HG03439 (cell line): ENCODE data around the gene ROPN1.
"Not testable (repeated sequence)": the region's sequence is repeated elsewhere in the genome, so short reads cannot be mapped to it uniquely, and the experiment has no call there.

Experiments
- ATAC-seq: cut with Tn5 transposase; IDR thresholded peaks from one replicate; pipeline ENCODE4 v1.9.1; 2021; ENCODE audit warnings: mild to moderate bottlenecking, moderate library complexity; ENCODE audit not compliant: unreplicated experiment

ROPN1 gene

DNA sequence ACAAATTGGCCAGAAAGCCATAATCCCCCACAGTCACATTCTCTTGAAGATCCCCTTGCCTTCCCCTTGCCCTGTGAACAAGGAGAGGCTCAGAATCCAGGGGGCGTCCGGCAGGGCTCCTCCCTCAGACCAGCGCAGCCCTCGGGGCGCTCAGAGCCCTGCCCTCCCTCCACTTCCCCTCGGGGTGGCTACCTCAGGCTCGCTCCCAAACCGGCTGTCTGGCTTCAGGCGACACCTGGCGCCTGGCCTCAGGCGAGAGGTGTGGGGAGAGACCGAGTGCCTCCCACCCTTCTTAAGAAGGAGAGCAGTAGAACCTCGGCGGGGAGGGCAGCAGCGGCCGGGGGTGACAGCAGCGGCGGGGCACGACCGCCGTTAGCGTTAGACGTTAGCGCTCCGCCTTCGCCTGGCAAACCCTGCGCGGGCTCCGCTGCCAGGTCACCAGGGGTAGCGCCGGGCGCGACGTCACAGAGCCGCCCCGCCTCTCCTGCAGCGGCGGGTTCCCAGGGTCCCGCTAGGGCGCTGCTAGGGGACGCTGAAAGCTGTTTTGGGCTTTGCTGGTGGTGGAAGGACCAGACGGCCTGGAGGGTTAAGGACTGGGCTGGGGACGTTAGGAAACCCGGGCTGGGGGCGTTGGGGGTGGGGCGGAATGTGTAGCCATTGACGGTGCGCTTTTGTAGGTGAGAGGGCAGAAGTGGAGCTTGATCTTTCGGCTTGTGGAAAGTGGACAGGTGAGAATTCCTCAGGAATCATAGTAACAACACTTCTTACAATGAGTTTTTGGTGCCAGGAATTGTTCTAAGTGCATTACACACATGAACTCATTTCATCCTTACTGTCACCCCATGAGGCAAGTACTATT, at the start of gene ROPN1:
Gene ROPN1, minus strand, starts transcription at position 395 of the 859 bp plus-strand sequence. CDS start 11,643 bp downstream, outside the sequence.
- ATAC-seq: not testable (repeated sequence)

DNA sequence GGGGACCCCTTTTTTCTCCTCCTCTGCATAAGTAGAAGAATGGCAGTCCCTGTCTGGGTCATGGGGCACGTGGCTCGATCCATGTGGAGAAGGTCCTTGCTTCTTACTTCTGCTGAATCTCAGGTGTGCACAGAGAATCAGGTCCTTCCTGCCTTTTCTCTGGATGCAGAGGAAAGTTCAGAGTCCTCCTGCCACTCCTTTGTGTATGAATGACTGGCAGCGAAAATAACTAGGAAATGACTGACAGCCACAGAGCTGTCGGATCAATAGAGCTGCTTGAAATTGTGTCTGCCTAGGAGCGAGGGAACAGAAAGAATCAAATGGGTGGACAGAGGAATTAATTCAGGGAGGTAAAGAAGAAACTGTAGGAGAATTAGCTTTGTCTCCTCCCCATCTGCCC, 49.6 kb upstream of the ROPN1 start:
- no peak for ATAC-seq

DNA sequence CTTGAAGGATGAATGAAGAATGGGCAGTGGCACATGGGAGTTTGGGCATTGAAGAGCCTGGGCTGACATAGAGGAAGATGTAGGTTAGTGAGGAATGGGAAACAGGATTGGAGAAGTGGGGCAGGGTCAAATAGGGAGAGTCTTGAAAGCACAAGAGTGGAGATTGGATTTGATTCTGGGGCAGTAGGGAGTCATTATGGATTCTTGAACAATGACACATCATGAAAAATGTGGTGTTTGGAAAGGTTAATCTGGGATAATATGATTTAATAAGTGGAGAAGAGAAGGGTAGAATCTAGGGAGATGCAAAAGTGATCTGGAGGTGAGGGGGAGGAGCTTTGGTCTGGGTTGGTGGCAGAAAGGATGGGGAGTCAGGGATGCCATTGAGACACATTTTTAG, 45.4 kb upstream of the ROPN1 start:
- ATAC-seq: no peak

DNA sequence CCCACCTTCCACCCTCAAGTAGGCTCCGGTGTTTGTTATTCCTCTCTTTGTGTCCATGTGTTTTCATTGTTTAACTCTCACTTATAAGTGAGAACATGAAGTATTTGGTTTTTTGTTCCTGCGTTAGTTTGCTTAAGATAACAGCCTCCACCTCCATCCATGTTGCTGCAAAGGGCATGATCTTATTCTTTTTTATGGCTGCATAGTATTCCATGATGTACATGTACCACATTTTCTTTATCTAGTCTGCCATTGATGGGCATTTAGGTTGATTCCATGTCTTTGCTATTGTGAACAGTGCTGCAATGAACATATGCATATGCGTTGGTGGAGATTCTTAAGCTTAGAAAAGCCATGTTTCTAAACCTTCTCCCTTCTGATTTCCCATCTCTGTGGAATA, 44.3 kb upstream of the ROPN1 start:
- ATAC-seq: not testable (repeated sequence)

GRCh38 chr3:124035463-124036121, 43.7 kb upstream of the ROPN1 start:
- no peak for ATAC-seq

DNA sequence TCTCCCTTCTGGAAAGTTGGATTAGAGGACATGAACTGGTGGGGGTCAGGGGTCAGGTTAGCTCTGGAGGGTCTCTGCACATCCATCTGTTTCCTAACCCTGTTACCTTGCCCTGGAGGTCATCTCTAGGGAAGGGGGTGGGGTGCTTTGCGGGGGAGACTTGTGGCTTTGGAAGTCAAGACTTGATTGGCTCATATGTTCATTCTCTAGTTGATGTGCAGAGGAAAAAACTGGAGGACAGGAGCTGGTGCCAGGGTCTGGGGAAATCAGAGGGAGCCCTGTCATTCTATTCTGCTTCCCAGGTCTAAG, 42.9 kb upstream of the ROPN1 start:
- no peak for ATAC-seq

DNA sequence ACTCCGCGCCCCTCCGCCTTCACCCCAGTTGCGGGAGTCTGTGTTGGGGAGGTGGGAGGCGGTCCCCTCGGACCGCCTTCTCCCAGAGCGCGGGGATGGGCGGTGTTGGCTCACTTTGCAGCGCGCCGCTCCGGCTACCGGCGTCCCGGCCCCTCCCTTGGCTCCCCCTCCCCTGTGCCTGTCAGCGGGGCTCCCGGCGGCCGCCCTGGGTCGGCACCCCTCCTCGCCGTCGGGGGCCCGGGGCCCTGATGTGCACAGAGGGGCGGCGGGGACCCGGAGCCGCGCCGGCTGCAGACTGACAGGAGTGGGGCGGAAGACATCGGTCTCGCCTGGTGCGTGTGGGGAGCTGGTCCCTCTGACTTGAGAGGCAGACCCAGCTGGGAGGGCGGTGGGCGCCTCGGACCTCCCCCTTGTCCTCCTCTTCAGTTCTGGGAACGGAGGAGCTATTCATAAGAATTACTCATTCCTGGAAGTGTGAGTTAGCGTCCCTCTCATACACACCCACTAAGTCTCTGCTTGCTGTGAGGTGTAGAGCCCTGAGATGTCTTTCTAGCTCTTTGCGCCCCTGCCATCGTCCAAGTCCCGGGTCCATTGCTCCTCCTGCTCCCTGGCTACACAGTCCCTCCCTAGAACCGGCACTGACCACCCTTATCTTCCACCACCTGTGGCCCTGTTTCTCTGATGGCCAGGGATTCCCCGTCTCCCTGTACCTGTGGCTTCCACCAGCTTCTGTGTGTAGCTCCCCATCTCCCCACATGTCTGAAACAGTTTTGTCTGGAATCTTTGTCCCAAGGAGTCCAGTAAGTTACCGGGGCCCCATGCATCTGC, 42.3 kb upstream of the ROPN1 start:
- ATAC-seq: no peak

- ATAC-seq: peak; percentile 19
Measured at GRCh38 chr3:124033360-124034015, 41.6 kb upstream of the ROPN1 start, which contains the start of gene KALRN. Gene KALRN, plus strand, starts transcription at chr3:124033369.

DNA sequence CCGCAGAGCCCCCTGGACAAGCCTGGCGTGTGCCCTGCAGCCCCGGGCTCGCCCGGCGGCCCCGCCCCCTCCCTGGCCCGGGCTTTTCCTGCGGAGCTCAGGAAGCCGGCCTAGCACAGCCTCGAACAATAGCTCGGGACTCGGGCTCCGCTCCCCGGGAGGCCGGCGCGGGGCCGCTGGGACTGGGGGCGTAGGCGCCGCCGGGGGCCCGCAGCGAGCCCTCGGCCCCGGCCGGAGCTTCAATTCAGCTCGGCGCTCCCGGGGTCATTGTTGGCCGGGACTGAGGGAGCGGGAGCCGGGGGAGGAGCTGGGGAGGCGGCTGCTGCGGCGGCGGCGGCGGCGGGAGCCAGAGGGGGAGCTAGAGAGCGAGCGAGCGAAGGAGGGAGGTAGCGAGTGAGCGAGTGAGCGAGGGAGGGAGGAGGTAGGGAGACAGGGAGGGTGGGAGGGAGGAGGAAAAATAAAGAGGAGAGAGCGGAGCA, 41.0 kb upstream of the ROPN1 start:
- ATAC-seq: peak; percentile 67

GRCh38 chr3:124032311-124032880, 40.5 kb upstream of the ROPN1 start:
- ATAC-seq: no peak

DNA sequence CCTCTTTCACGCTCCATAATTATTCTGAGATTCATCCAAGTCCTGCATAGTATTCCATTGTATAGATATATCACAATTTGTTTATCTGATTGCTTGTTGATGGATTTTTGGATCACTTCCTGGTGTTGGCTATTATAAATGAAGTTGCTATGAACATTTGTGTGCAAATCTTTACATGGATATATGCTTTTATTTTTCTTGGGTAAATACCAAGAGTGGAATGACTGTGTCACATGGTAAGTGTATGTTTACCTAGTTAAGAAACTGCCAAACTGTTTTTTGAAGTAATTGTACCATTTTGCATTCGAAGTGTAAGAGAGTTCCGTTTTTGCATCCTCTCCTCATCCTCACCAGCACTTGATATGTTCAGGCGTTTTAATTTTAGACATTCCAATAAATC, 34.6 kb upstream of the ROPN1 start:
- ATAC-seq: no peak

DNA sequence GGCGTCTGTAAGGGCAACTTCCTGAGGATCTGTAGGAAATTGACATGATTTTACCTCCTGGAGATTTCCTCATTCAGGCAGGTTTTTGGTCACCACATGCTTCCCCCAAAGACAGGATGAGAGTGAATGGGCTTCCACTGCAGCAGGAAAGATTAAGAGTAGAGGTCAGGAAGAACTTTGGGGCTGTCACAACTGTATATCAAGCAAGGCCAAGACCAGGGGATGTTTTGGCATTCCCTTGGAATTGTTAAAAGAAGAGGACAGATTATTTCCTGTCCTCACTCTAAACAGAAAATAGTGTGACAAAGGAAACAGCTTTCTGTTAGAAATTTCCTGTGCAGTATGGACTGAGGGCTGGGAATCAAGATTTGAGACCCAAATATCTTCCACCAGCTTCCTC, 31.6 kb upstream of the ROPN1 start:
- not testable (repeated sequence) for ATAC-seq

GRCh38 chr3:124019291-124019690, 27.4 kb upstream of the ROPN1 start:
- no peak for ATAC-seq

DNA sequence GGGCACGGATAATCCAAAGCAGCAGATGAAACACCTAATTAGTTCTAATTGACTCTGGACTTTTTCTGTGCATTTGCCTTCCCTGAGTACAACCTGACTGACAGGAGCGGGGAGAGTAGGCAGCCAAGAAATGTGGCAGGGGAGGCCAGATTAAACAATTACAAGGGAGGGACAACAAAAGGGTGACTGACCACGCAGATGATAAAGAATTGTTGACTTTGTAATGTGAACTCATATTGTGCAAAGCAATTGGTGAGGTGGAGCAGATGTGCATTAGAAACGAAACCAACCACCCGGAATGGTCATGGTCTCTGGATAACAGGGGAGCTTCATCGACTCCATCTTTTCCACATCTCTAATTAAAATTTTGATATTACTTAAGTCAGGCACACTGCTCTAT, 25.6 kb upstream of the ROPN1 start:
- not testable (repeated sequence) for ATAC-seq

DNA sequence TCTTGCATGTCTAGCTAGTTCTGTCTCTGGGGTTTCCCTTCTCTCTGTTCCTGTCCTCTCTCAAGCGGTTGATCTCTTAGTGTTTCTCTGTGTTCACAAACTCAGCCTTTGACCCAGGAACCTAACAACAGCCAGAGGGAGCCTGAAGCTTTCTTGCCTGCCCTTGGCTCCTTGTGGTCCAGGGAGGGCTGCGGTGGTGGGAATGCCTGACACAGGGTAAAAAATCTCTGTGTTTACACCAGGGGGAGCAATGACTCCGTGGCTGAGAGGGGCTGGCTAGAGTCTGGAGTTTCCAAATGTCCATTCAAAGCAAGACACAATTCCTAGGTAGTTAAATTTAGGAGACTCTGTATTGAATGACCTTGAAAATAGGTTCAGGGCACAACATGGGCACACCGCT, 24.6 kb upstream of the ROPN1 start:
- not testable (repeated sequence) for ATAC-seq

- no peak for ATAC-seq
Measured at GRCh38 chr3:124014366-124014942, 22.5 kb upstream of the ROPN1 start.

GRCh38 chr3:124008321-124008720, 16.4 kb upstream of the ROPN1 start:
- not testable (repeated sequence) for ATAC-seq

DNA sequence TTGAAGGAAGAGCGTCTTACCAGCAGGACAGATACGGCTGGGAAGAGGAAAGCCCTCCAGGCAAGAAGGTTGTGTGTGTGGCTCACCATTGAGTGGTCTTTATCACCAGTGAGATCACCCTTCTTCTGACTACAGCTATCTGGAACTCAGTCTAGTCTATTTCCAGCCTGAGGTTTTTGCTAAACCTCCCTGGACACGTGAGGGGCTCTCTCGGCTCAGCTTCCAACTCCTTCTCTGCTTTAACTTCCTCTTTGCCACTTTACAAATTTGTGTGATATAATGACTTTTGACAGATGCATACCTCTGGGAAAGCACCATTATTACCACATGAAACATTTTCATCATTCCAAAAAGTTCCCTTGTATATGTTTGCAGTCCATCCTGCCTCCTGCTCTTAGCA, 15.3 kb upstream of the ROPN1 start:
- ATAC-seq: no peak

DNA sequence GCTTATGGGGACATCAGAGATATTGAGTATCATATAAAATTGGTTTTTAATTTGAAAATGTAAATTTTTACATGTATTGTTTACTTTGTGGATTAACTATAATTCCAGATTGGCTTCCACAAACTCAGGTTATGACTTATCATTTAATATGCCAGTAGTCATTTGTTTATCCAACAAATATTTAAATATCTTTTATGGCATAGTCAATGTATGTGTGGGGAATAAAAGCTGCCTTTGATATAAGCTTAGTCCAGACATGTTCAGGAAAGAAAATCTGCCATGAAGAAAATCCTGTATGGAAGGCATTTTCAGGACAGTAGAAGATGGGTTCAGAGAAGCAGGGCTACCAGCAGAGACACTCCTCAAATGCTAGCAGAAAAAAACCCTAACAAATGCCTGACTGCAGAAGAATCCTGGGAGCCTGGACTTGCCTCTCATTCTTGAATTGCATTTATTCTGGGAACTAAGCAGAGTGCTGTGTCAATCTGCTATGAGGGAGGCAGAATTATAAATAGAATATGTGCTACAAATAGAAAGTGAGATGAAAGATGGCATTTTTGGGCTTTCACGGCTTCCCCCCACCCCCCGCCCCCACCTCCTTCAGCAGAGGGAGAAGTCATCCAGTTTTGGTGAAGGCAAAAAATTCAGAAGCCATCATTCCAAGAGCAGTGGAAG, 10.6 kb upstream of the ROPN1 start:
- ATAC-seq: not testable (repeated sequence)
